Stimulated activated CD8-positive, alpha-beta memory T cell treated with anti-CD3 and anti-CD28 coated beads, Interleukin-15, amount 100 ng/mL, for 24 hours (primary cell): Measurements from ENCODE around the gene VSIG4.

Experiments
- DNase-seq: peaks from one replicate; pipeline ENCODE4 v3.0.0-alpha.2; 2020; ENCODE audit warnings: low read depth

Gene VSIG4

GRCh38 chrX:66023385-66024091 lies 16.3 kb downstream of the VSIG4 start:
- no peak for DNase-seq

GRCh38 chrX:66022632-66023384 lies 17.1 kb downstream of the VSIG4 start:
- no peak for DNase-seq

GRCh38 chrX:66021765-66022631 lies 17.9 kb downstream of the VSIG4 start:
- no peak for DNase-seq

GRCh38 chrX:66021401-66021764 lies 18.5 kb downstream of the VSIG4 start:
- DNase-seq, result no peak

- DNase-seq, result no peak
Measured at GRCh38 chrX:66020631-66021334, 19.1 kb downstream of the VSIG4 start.

- DNase-seq, result no peak
Measured at GRCh38 chrX:66019974-66020373, 19.9 kb downstream of the VSIG4 start.

- DNase-seq, result no peak
Measured at GRCh38 chrX:66019310-66019652, 20.6 kb downstream of the VSIG4 start.

GRCh38 chrX:66018585-66019309 lies 21.1 kb downstream of the VSIG4 start:
- no peak for DNase-seq

GRCh38 chrX:66017659-66018170 lies 22.2 kb downstream of the VSIG4 start:
- DNase-seq, result no peak

GRCh38 chrX:66016905-66017658 lies 22.8 kb downstream of the VSIG4 start:
- DNase-seq, result no peak

- no peak for DNase-seq
Measured at GRCh38 chrX:66015900-66016689, 23.8 kb downstream of the VSIG4 start.

- no peak for DNase-seq
Measured at GRCh38 chrX:66015152-66015831, 24.6 kb downstream of the VSIG4 start.

- no peak for DNase-seq
Measured at GRCh38 chrX:66014556-66014955, 25.3 kb downstream of the VSIG4 start.

GRCh38 chrX:66014084-66014483 lies 25.8 kb downstream of the VSIG4 start:
- no peak for DNase-seq

- DNase-seq, result no peak
Measured at GRCh38 chrX:66013194-66013816, 26.6 kb downstream of the VSIG4 start.

- DNase-seq, result no peak
Measured at GRCh38 chrX:66012094-66012534, 27.8 kb downstream of the VSIG4 start.

- DNase-seq, result no peak
Measured at GRCh38 chrX:66009231-66009845, 30.5 kb downstream of the VSIG4 start.

- DNase-seq, result no peak
Measured at GRCh38 chrX:66008328-66008970, 31.4 kb downstream of the VSIG4 start.
